ENCODE data around the gene MUS81.
"Not testable (repeated sequence)": the region's sequence is repeated elsewhere in the genome, so short reads cannot be mapped to it uniquely, and the experiment has no call there.

Gene MUS81, protein sequence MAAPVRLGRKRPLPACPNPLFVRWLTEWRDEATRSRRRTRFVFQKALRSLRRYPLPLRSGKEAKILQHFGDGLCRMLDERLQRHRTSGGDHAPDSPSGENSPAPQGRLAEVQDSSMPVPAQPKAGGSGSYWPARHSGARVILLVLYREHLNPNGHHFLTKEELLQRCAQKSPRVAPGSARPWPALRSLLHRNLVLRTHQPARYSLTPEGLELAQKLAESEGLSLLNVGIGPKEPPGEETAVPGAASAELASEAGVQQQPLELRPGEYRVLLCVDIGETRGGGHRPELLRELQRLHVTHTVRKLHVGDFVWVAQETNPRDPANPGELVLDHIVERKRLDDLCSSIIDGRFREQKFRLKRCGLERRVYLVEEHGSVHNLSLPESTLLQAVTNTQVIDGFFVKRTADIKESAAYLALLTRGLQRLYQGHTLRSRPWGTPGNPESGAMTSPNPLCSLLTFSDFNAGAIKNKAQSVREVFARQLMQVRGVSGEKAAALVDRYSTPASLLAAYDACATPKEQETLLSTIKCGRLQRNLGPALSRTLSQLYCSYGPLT

GRCh38 chr11:65860278-65861164, at the start of gene MUS81:
Gene MUS81, plus strand, starts transcription at chr11:65860433. Its CDS starts 321 bp downstream, at chr11:65860754.
- peak; percentile 95 to 98 for DNase-seq

GRCh38 chr11:65811764-65812475, 48.3 kb upstream of the MUS81 start:
- DNase-seq, result no peak

DNA sequence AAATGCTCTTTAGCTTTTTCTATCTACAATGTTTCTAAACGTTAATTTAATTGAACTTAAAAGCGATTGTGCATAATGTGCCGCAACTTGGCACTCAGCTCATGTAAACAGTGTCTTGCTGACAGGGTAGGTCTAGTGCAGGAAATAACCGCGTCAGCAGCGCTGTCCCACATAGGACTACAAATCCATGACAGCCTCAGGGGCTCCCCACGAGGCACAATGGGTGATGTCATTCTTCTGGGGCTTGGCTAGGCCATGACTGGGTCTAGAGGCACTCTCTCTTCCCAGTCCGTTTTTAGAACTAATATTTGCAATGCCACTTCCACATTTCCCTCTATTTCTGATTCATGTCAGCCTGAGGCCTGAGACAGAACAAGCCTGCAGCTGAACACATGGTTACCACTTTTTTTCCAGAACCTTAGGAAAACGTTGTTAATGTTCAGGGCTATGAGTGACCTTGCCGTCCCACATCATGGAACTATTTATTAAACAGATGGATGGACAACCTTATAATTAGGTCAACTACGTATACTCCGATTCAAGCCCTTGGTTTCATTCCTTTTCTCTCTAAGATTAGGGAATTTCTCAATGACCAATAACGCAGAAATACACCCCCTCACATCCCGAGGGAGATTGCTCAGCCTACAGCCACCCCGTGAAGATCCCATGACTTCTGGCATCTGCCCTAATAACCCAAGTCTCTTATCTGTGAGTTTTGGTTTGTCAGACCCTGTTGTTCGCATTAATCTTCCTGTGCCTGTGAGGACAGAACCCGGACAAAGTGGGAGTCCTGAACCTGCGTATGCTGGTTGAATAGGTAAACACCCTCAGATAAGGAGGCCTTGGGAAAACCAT, 45.9 kb upstream of the MUS81 start:
- no peak for DNase-seq

- DNase-seq, result no peak
These were observed 45.2 kb upstream of the MUS81 start for GRCh38 chr11:65814986-65815565.

DNA sequence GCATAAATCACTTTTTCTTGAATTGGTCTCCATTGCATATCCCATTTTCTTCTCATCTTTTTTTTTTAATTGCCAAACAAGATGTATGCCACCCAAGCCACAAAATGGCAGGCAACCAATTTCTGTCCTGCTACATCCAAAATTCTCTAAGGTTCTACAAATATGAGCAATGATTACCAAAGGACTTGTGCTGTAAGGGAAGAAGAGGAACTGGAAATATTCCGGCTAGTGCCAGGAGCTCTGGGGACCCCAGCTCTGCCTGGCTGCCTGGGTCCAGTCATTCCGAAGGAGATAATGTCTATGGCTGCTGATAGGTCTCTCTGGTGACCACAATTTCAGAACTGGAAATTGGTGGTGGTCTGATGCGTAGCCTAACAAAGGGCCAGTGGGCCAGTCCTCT, 43.5 kb upstream of the MUS81 start:
- no peak for DNase-seq

DNA sequence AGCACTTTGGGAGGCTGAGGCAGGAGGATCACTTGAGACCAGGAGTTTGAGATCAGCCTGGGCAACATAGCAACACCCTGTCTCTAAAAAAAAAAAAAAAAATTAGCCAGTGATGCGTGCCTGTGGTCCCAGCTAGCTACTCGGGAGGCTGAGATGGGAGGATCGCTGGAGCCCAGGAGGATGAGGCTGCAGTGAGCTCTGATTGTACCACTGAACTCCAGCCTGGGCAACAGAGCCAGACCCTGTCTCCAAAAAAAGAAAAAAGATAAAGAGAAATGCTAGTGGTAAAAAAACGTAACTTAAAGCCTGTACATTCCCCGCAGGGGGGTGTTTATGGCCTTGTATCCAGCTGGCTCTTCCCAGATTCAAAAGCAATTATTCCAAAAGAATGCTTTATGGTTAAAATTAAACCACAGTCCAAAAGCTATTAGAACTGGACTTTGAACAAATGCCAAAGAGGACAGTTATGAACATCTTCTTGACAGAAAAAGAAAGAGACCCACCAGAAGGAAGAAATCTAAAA, 42.9 kb upstream of the MUS81 start:
- no peak for DNase-seq

GRCh38 chr11:65817835-65818680, 42.2 kb upstream of the MUS81 start:
- DNase-seq, result peak; percentile 84 to 90

DNA sequence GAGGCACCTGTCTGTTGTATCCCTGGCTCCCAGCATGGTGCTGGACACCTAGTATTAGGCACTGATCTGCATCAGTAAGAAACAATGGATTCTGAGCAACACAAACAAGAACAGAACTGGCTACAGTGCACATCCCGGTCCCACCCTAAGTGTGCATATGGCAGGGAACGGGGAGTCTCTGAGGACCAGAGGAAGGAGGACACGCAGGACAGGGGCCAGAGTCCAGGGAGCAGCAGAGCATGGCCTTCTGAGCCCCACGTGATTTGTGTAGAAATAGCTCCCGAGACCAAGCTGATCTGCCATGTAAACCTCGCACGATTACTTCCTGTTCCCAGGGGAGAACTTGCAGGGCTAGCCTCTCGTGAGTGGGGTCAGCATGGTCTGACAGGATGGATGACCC, 39.1 kb upstream of the MUS81 start:
- no peak for DNase-seq

GRCh38 chr11:65822776-65823528, 37.3 kb upstream of the MUS81 start:
- no peak for DNase-seq

GRCh38 chr11:65826984-65827735, 33.1 kb upstream of the MUS81 start:
- no peak for DNase-seq

DNA sequence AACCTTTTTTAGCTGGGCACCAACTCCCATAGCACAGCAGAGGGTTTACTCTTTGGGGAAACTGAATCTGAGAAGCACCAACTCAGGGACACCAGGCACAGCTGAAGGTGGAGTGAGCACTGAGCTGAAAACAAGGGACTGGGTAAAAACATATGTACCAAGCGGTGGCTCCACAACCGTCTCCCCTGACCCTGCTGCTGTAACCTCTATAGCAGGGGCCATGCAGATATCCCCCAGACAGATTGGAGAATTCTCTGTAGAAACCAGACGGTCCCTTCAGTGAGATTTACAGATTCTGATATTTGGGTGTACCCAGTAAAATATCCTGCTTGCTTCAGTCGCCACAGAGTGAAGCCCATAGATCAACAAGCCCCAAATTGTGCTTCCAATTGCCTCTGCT, 30.8 kb upstream of the MUS81 start:
- no peak for DNase-seq

DNA sequence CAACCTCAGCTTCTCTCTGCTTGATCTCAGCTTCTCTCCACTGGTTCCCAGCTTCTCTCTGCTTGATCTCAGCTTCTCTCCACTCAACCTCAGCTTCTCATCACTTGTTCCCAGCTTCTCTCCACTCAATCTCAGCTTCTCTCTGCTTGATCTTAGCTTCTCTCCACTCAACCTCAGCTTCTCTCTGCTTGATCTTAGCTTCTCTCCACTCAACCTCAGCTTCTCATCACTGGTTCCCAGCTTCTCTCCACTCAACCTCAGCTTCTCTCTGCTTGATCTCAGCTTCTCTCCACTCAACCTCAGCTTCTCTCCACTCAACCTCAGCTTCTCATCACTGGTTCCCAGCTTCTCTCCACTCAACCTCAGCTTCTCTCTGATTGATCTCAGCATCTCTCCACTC, 28.0 kb upstream of the MUS81 start:
- DNase-seq, result not testable (repeated sequence)

- peak; percentile 88 to 96 for DNase-seq
These were observed 26.8 kb upstream of the MUS81 start, which contains the start of gene SNX32 for GRCh38 chr11:65833297-65834030. Gene SNX32, plus strand, starts transcription at chr11:65833963. Its CDS starts 103 bp downstream, at chr11:65834066.

DNA sequence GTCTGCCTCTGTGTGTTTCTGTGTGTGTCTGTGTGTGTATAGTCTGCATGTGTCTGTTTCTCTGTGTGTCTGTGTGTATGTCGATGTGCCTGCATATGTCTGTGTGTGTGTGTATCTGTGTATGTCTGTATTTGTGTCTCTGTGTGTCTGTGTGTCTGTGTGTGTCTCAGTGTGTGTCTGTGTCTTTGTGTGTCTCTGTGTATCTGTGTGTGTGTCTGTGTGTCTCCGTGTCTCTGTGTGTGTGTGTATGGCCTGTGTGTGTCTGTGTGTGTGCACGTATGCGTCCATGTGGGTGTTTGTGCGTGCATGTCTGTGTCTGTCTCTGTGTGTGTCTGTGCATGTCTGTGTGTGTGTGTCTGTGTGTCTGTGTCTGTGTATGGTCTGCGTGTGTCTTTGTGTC, 26.0 kb upstream of the MUS81 start:
- no peak for DNase-seq

DNA sequence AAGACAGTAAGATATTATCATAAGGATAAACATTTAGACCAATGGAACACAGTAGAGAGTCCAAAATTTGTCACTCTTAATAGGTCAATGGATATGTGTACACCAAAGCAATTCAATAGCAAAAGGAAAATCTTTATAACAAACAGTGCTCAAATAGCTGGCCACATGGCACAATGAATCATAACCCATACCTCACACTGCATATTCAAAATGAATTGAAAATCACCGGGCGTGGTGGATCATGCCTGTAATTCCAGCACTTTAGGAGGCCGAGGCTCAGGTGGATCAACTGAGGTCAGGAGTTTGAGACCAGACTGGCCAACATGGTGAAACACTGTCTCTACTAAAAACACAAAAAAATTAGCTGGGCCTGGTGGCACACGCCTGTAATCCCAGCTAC, 18.1 kb upstream of the MUS81 start:
- DNase-seq, result no peak

- DNase-seq, result no peak
These were observed 16.4 kb upstream of the MUS81 start for GRCh38 chr11:65843811-65844210.

DNA sequence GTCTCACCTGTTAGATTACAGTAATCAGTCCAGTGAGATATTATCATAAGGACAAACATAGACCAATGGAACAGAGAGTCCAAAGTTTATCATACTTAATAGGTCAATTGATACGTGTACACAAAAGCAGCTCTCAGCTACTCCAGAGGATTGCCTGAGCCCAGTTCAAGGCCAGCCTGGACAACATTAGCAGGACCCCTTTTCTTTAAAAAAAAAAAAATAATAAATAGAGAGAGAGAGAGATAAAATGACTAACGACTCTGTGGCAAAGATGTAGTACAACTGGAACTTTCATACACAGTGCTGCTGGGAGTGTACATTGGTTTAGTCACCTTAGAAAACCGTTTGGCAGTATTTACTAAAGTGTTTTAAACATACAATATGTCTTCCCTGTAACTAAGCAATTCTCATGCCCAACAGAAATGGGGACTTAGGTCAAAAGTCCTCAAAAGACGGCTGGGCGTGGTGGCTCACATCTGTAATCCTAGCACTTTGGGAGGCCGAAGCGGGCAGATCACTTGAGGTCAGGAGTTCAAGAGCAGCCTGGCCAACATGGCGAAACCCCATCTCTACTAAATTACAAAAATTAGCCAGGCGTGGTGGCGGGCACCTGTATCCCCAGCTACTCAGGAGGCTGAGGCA, 15.9 kb upstream of the MUS81 start:
- no peak for DNase-seq
